ENCODE data around the gene KIF26A.

- TF ChIP-seq ERF (CRISPR knock-in tag; IDR thresholded peaks at IDR 0.05) (no peak), CTCF (CRISPR knock-in tag; IDR thresholded peaks at IDR 0.05) (no peak), POLR2A (IDR thresholded peaks at IDR 0.05; ENCODE audit: insufficient read depth in 1 of 2, low read depth in 2 of 2, low read length in 2 of 2) (no peak), DMAP1 (CRISPR knock-in tag; IDR thresholded peaks at IDR 0.05) (no peak), ZNF468 (CRISPR knock-in tag; IDR thresholded peaks at IDR 0.05) (no peak)
Observed at GRCh38 chr14:104134061-104134965, 4.1 kb upstream of the KIF26A start.

All from HepG2 (cell line).